Measurements from ENCODE around the gene SLC15A1.

GRCh38 chr13:98743377-98743776, 9.1 kb downstream of the SLC15A1 start:
- TF ChIP-seq CTCF (IDR thresholded peaks at IDR 0.05): no peak
- TF ChIP-seq POLR2A (IDR thresholded peaks at IDR 0.05): no peak
- no peak for TF ChIP-seq EP300 (IDR thresholded peaks at IDR 0.05)
- no peak for TF ChIP-seq POLR2AphosphoS5 (IDR thresholded peaks at IDR 0.05)
